Left ventricle myocardium inferior (tissue), 1 donor: Measurements from ENCODE around the gene NOP9. TPM values are rescaled to one million over a fixed set of nuclear protein-coding genes. Genes with fewer than 3 reads are reported as not detected.
"Not testable (repeated sequence)": the region's sequence is repeated elsewhere in the genome, so short reads cannot be mapped to it uniquely, and the experiment has no call there.

Experiments
- DNase-seq: peaks from one replicate; pipeline ENCODE4 v3.0.0-alpha.2; 2020
- H3K27ac ChIP-seq: fragments of 200-600 bp; replicated peaks from 2 replicates; pipeline ENCODE4 v1.8.0; 2021
- H3K27me3 ChIP-seq: fragments of 200-600 bp; 2 replicates; pipeline ENCODE4 v1.8.0; 2021; ENCODE audit warnings: low read depth
- H3K36me3 ChIP-seq: fragments of 200-600 bp; 2 replicates; pipeline ENCODE4 v1.8.0; 2021
- H3K4me1 ChIP-seq: fragments of 200-600 bp; 2 replicates; pipeline ENCODE4 v1.8.0; 2021
- H3K4me3 ChIP-seq: fragments of 200-600 bp; 2 replicates; pipeline ENCODE4 v1.8.0; 2021; ENCODE audit warnings: mild to moderate bottlenecking, moderate library complexity
- H3K9me3 ChIP-seq: fragments of 200-600 bp; replicated peaks from 2 replicates; pipeline ENCODE4 v1.8.0; 2021
- intact Hi-C: fragments of 100-400 bp; cut with micrococcal nuclease; formaldehyde crosslinking; loops from one replicate; pipeline ENCODE4 v1.11.0; 2022
- total RNA-seq: library from RNA; stranded (reverse); fragmentation: NEBNext Ultra II Directional; extraction: Animal tissue kit (Norgen Biotek cat#: 25700); gene quantifications from one replicate; pipeline ENCODE4 v1.2.1, GENCODE V29; 2021
- TF ChIP-seq, protein P1 (sequence below): fragments of 200-600 bp; IDR thresholded peaks from 2 replicates; pipeline ENCODE4 v1.8.0; 2021; ENCODE audit warnings: antibody characterized with exemption, mild to moderate bottlenecking, borderline replicate concordance
- donor health status: DM: no; HTN: yes; CAD: no; lungs with severe emphysema.

NOP9 gene
- total RNA-seq, 1 donor from 2014 or later, result 23.4 TPM

- no peak for DNase-seq
- no peak overlapping the region for H3K27ac ChIP-seq
- TF ChIP-seq, protein P1, sequence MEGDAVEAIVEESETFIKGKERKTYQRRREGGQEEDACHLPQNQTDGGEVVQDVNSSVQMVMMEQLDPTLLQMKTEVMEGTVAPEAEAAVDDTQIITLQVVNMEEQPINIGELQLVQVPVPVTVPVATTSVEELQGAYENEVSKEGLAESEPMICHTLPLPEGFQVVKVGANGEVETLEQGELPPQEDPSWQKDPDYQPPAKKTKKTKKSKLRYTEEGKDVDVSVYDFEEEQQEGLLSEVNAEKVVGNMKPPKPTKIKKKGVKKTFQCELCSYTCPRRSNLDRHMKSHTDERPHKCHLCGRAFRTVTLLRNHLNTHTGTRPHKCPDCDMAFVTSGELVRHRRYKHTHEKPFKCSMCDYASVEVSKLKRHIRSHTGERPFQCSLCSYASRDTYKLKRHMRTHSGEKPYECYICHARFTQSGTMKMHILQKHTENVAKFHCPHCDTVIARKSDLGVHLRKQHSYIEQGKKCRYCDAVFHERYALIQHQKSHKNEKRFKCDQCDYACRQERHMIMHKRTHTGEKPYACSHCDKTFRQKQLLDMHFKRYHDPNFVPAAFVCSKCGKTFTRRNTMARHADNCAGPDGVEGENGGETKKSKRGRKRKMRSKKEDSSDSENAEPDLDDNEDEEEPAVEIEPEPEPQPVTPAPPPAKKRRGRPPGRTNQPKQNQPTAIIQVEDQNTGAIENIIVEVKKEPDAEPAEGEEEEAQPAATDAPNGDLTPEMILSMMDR, result no peak
- intact Hi-C loops, result no loop called here
- peaks cover 3% of the 10 kb centered on the region for H3K27me3 ChIP-seq
- H3K4me3 ChIP-seq, result no peak overlapping the region
- H3K36me3 ChIP-seq, result peaks cover 33% of the 10 kb centered on the region
- no peaks in the 10 kb centered on the region for H3K9me3 ChIP-seq
- no peaks in the 10 kb centered on the region for H3K4me1 ChIP-seq
These were observed 25.4 kb downstream of the NOP9 start for GRCh38 chr14:24325041-24325530.

DNA sequence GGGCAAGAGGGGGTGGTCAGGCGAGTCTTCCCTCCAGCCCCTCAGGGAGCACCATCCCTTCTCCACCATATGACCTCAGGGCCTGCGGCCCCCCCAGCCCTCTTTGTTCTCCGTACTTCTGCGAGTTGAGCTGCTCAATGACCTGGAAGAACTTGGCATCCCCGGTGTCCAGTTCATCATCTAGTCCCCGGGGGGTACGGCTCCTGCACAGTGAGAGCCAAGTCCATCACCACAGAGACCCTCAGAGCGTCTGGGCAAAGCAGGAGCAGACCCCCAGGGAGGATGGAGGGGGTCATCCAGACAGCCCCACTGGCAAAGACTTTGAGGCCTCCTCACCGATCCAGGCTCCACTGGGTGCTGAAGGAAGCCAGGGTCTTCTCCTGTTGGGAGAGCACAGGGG lies 26.3 kb downstream of the NOP9 start:
- DNase-seq, result no peak
- peaks cover 26% of the 10 kb centered on the region for H3K36me3 ChIP-seq
- H3K4me1 ChIP-seq, result no peaks in the 10 kb centered on the region
- TF ChIP-seq, protein P1, result no peak
- H3K9me3 ChIP-seq, result no peaks in the 10 kb centered on the region
- no peaks in the 10 kb centered on the region for H3K27me3 ChIP-seq
- intact Hi-C loops, result no loop called here
- H3K27ac ChIP-seq, result no peak overlapping the region
- H3K4me3 ChIP-seq, result no peak overlapping the region

GRCh38 chr14:24327303-24327702 lies 27.7 kb downstream of the NOP9 start:
- intact Hi-C loops, result no loop called here

DNA sequence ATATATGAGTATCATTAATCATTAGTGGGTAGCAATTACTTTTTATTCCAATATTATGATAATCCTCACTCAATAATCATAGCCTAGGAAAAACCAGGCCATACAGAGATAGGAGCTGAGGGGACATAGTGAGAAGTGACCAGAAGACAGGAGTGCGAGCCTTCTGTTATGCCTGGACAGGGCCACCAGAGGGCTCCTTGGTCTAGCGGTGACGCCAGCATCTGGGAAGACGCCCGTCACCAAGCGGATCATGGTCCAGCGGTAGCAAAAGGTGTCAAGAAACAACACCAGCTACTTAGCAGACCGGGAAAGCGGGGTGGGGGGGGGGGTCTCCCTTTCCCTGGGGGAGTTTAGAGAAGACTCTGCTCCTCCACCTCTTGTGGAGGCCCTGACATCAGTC lies 28.3 kb downstream of the NOP9 start:
- H3K27ac ChIP-seq, result peak overlapping the region; percentile 30

More at GRCh38 chr14:24327303-24327702, 27.7 kb downstream of the NOP9 start:
- Histone ChIP-seq H3K4me3 (no peak overlapping the region), H3K27ac (peak overlapping the region; percentile 30), H3K27me3 (no peaks in the 10 kb centered on the region), H3K4me1 (peaks cover 8% of the 10 kb centered on the region), H3K9me3 (no peaks in the 10 kb centered on the region), H3K36me3 (peaks cover 23% of the 10 kb centered on the region)
- TF ChIP-seq, protein P1, result no peak
- no peak for DNase-seq

DNA sequence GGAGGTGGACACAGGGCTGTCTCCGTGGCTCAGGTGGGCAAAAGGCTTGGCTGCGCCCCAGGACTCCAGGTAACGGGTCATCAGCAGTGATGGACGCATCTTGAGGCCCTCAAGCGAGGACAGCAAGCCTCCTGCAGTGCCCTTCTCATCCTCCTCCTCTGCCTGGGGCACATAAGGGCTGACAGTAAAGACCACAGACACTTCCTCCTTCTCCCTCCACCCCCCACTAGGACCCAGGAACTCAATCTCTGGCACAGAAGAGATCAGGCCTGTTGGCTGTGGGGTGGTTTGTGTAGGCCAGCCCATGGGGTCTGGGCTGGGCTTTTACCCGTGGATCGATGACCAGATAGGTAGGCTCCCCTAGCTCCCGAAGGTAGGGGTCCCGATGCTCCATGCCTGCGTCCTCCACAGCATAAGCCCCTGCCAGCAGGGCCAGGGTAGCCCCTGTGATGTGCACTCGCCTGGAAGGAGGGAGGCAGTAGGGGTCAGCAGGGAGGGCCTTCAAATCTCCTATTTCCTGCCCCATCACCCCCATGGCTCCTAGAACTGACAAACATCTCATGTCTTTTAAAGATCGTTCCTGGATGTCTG lies 29.5 kb downstream of the NOP9 start:
- no peak for DNase-seq
- H3K4me1 ChIP-seq, result peaks cover 22% of the 10 kb centered on the region
- H3K27ac ChIP-seq, result no peak overlapping the region
- TF ChIP-seq, protein P1, result no peak
- H3K4me3 ChIP-seq, result no peak overlapping the region
- H3K36me3 ChIP-seq, result peaks cover 16% of the 10 kb centered on the region
- H3K9me3 ChIP-seq, result no peaks in the 10 kb centered on the region
- intact Hi-C loops, result no loop called here
- peaks cover 18% of the 10 kb centered on the region for H3K27me3 ChIP-seq

More for the DNA sequence above, 28.3 kb downstream of the NOP9 start:
- TF ChIP-seq, protein P1, result peak; percentile 74
- peak; percentile 65 for DNase-seq
- H3K9me3 ChIP-seq, H3K4me3 ChIP-seq, intact Hi-C loops, H3K27me3 ChIP-seq: not testable (repeated sequence)
- Histone ChIP-seq H3K4me1 (peaks cover 14% of the 10 kb centered on the region), H3K36me3 (peaks cover 17% of the 10 kb centered on the region)
